Bronchial epithelial cell (primary cell): ENCODE results near the gene ATAD5. TPM values are rescaled to one million over a fixed set of nuclear protein-coding genes. Genes with fewer than 3 reads are reported as not detected.
"Not testable (repeated sequence)": the region's sequence is repeated elsewhere in the genome, so short reads cannot be mapped to it uniquely, and the experiment has no call there.

Experiments used
- DNase-seq: peaks from one replicate; pipeline ENCODE4 v3.0.0-alpha.2; 2010; ENCODE audit warnings: low read depth
- FAIRE-seq: peaks from 2 replicates; lab custom pipeline; 2011; peaks lifted over from hg19 to GRCh38; lab: Jason Lieb, UNC
- H3K27me3 ChIP-seq: 2 replicates; pipeline ENCODE4 v1.5.1; 2011; ENCODE audit warnings: low read length; ENCODE audit not compliant: control insufficient read depth, insufficient read depth
- H3K36me3 ChIP-seq: 2 replicates; pipeline ENCODE4 v1.5.1; 2011; ENCODE audit warnings: low read length; ENCODE audit not compliant: control insufficient read depth, insufficient read depth
- H3K4me3 ChIP-seq: 2 replicates; pipeline ENCODE4 v1.5.1; 2011; ENCODE audit warnings: mild to moderate bottlenecking, low read depth, low read length, control low read depth
- CTCF ChIP-seq: IDR thresholded peaks from 2 replicates; pipeline ENCODE4 v1.5.1; 2011; ENCODE audit warnings: mild to moderate bottlenecking, moderate library complexity, low read length, control low read depth, inconsistent platforms; ENCODE audit not compliant: insufficient read depth, severe bottlenecking
- total RNA-seq: library from RNA; depleted of rRNA; stranded (reverse); fragments of >200 nt; gene quantifications from 2 replicates; pipeline ENCODE4 v1.2.1, GENCODE V29; 2014

ATAD5 gene
- total RNA-seq, 1 donor from 2014 or later: 0.53 TPM

DNA sequence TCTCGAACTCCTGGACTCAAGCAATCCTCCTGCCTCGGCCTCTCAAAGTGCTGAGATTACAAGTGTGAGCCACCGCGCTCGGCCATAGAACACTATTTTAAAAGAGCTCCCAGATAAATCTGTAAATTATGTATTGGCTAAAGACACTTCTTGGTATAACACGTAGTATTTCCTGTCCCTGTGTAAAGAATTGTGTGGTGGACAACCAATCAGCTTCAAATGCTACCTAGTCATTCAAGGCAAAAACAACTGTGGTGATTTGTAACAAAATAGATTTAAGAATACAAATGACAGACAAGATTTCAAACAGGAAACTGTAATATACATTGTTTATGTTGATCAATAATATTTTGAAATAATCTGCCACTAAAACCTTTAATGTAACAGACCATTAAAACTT is 21.9 kb upstream of the ATAD5 start:
- no peak for FAIRE-seq
- no peaks in the 10 kb centered on the region for H3K27me3 ChIP-seq
- no peak overlapping the region for H3K4me3 ChIP-seq
- no peak for TF ChIP-seq CTCF
- peaks cover 2% of the 10 kb centered on the region for H3K36me3 ChIP-seq
- DNase-seq: no peak

- no peak for TF ChIP-seq CTCF
- H3K27me3 ChIP-seq: no peaks in the 10 kb centered on the region
- DNase-seq: peak; percentile 89
- FAIRE-seq: no peak
- H3K36me3 ChIP-seq: peaks cover 2% of the 10 kb centered on the region
- no peak overlapping the region for H3K4me3 ChIP-seq
Measured at GRCh38 chr17:30812218-30813177, 19.3 kb upstream of the ATAD5 start.

- H3K36me3 ChIP-seq, H3K27me3 ChIP-seq, DNase-seq, H3K4me3 ChIP-seq, FAIRE-seq: not testable (repeated sequence)
Measured at GRCh38 chr17:30814236-30814635, 17.5 kb upstream of the ATAD5 start.

- H3K27me3 ChIP-seq, H3K4me3 ChIP-seq, FAIRE-seq, H3K36me3 ChIP-seq, DNase-seq: not testable (repeated sequence)
Measured at GRCh38 chr17:30814860-30815259, 16.9 kb upstream of the ATAD5 start.

GRCh38 chr17:30816165-30816564 is 15.6 kb upstream of the ATAD5 start:
- FAIRE-seq: no peak

GRCh38 chr17:30819971-30820705 is 11.6 kb upstream of the ATAD5 start:
- no peak overlapping the region for H3K4me3 ChIP-seq
- no peak for TF ChIP-seq CTCF
- FAIRE-seq (no peak), DNase-seq (no peak)
- no peaks in the 10 kb centered on the region for H3K27me3 ChIP-seq
- H3K36me3 ChIP-seq: no peaks in the 10 kb centered on the region

More at GRCh38 chr17:30816165-30816564, 15.6 kb upstream of the ATAD5 start:
- Histone ChIP-seq H3K4me3 (no peak overlapping the region), H3K36me3 (no peaks in the 10 kb centered on the region), H3K27me3 (no peaks in the 10 kb centered on the region)
- no peak for DNase-seq
- no peak for TF ChIP-seq CTCF
